AG09319 (cell line): ENCODE measurements around the gene SOCS7.
"Not testable (repeated sequence)": the region's sequence is repeated elsewhere in the genome, so short reads cannot be mapped to it uniquely, and the experiment has no call there.

ENCODE experiments used
- DNase-seq: peaks from one replicate; pipeline ENCODE4 v3.0.0-alpha.2; 2010; ENCODE audit warnings: low read depth; ENCODE audit errors: extremely low read depth
- TF ChIP-seq, protein P1 (sequence below): IDR thresholded peaks from 2 replicates; pipeline ENCODE4 v1.5.1; 2011; ENCODE audit warnings: low read depth, mild to moderate bottlenecking, inconsistent platforms, low read length, moderate library complexity

SOCS7 gene

DNA sequence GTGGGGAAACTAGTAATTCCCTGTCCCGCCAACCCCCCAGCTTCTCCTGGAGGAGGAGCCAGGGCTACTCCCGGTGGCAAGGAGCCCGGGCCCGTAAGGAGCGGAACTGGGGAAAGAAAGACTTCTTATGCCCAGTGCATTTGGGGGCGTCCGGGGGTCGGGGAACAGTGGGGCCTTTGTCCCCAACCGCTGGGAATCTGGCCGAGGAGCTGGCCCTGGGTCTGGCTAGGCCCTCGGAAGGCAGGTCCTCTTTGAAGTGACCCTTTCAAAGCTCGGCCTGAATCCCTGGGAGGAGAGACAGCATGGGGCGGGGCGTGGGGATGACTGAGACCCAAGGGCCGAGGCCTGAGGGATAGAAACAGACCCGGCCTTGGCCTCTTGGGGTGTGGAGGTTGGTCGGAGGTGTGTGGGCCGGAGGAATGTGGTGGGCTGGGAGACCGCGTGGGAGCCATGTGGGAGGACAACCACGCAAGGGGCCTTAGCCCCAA is 82.6 kb downstream of the SOCS7 start:
- DNase-seq = no peak
- TF ChIP-seq, protein P1, sequence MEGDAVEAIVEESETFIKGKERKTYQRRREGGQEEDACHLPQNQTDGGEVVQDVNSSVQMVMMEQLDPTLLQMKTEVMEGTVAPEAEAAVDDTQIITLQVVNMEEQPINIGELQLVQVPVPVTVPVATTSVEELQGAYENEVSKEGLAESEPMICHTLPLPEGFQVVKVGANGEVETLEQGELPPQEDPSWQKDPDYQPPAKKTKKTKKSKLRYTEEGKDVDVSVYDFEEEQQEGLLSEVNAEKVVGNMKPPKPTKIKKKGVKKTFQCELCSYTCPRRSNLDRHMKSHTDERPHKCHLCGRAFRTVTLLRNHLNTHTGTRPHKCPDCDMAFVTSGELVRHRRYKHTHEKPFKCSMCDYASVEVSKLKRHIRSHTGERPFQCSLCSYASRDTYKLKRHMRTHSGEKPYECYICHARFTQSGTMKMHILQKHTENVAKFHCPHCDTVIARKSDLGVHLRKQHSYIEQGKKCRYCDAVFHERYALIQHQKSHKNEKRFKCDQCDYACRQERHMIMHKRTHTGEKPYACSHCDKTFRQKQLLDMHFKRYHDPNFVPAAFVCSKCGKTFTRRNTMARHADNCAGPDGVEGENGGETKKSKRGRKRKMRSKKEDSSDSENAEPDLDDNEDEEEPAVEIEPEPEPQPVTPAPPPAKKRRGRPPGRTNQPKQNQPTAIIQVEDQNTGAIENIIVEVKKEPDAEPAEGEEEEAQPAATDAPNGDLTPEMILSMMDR = no peak

DNA sequence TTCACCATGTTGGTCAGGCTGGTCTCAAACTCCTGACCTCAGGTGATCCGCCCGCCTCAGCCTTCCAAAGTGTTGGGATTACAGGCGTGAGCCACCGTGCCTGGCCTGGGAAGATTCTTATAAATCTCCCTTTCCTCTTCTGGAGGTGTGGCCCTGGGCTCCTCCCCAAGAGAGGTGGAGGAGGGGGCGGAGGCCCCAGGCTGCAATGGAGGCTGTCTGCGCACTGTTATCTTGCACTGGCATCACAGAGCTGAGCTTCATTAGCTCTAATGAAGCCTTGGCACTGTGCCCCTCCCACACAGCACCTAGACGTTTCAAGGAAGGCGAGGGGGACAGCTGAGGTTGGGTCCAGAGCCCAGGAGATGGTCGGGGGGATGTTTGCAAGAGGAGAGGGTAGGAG is 84.2 kb downstream of the SOCS7 start:
- DNase-seq = no peak
- TF ChIP-seq, protein P1 = no peak

DNA sequence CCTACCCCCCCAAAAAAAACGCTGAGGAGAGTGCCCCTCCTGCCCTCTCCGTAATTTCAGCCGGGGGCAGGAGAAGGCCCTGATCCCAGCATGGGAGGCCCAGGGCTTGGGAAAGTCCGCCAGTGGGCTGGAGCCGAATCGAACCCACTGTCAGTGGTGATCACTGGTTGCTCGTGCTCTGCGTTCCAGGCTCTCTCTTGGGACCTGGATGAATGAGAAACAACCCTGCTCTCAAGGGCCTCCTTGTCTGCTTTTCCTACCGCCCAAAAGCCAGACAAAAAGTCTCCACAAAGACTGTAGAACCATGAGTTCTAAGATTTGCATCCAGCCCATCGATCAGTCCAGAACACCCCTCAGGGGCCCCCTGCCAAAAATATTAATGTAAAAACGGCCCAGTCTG is 84.7 kb downstream of the SOCS7 start:
- no peak for DNase-seq
- TF ChIP-seq, protein P1 = no peak

DNA sequence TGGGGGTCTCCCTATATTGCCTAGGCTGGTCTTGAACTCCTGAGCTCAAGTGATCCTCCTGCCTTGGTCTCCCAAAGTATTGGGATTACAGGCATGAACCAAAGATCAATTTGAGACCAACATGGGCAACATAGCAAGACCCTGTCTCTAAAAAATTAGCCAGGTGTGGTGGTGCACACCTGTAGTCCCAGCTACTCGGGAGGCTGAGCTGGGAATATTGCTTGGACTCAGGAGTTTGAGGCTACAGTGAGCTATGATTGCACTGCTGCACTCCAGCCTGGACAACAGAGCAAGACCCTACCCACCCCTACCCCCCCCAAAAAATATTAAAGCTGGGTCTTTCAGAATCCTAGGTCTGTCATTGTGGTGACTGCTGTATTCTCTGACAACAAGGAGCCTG is 85.7 kb downstream of the SOCS7 start:
- not testable (repeated sequence) for DNase-seq

DNA sequence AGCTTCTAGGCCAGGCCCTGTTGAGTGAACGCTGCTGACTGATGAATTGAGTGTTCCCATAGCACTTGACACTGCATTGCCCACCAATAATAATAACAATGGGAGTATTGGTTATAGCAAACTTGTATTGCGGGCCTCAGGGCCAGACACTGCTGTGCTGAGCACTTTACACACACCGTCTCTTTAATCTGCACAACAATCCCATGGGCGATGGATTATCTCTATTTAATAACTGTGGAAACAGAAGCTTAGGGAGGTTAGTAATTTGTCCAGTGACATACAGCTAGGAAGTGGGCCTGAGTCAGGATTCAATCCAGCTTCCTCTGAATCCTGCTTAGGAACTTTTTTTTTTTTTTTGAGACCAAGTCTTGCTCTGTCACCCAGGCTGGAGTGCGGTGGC is 87.8 kb downstream of the SOCS7 start:
- TF ChIP-seq, protein P1 = no peak
- DNase-seq = no peak

DNA sequence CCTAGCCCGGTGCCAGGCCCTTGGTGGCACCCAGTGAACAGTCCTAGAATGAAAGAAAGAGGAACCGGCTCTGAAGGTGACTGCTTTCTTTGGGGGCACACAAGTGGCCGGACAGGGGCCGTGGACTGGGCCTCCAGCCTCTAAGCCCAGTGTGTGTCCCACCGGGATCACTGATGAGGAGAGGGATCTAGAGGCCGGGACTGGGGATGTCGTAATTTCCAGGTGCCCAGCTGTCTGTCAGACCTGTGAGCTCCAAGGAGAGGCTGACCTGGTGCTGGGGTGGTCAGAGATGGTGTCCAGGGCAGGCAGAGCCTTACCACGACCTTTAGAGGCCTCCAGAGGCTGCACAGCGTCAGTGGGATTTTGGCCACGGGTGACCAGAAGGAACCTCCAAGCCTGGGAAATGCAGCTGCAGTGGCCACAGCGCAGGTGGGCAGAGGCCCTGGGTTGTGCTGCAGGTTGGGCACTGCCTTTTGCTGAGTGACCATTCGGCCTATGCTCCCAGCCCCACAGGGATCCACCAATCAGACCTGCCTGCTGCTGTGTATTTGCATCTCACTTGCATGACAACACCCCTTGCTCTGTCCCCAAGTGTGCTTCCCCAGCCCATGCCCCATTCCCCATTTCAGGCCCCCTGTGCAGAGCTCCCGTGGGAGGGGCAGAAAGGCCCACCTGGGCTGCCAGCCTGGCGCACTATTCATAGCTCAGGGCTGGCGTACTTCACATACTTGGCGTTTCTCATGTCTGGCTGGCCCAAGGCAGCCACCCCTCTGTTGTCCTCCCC is 89.2 kb downstream of the SOCS7 start:
- TF ChIP-seq, protein P1 = no peak
- no peak for DNase-seq

DNA sequence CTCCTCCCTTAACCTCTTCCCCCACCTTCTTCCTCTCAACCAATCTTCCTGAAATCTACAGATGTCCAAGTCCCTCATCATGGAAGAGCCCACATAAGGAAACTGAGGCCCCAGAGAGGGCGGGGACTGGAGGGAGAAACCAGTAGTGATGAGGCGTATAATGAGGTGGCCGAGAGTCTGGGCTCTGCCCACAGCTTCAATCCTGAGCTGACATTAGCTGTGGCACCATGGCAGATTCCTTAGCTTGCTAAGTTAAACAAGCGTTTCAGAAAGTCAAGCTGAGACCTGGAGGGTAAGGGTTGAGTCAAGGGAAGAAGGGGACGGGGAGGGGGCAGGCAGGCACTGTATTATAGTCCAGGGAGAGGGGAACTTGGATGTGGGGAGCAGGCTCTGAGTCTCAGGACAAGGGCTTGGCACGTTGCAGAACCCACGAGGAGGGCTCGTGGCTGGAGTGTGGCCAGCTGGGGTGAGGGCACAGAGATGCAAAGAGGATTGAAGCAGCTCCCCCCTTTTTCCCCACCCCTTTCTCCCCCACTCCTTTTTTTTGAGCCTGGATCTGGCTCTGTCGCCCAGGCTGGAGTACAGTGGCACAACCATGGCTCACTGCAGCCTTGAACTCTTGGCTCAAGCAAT is 89.9 kb downstream of the SOCS7 start:
- no peak for DNase-seq
- TF ChIP-seq, protein P1 = no peak
